Measurements from ENCODE around the gene NEK3. TPM values are rescaled to one million over a fixed set of nuclear protein-coding genes. Genes with fewer than 3 reads are reported as not detected.

NEK3 gene
- polyA plus RNA-seq, 1 donor from 2014 or later, result 61.0 TPM

- TF ChIP-seq POLR2AphosphoS5 (IDR thresholded peaks at IDR 0.05) (no peak), SMC3 (conservative IDR thresholded peaks at IDR 0.05; ENCODE audit: poor library complexity) (no peak), EP300 (conservative IDR thresholded peaks at IDR 0.05; ENCODE audit: poor library complexity, severe bottlenecking) (no peak), MXI1 (conservative IDR thresholded peaks at IDR 0.05; ENCODE audit: poor library complexity, severe bottlenecking) (no peak), CTCF (IDR thresholded peaks at IDR 0.05; ENCODE audit: poor library complexity, severe bottlenecking) (no peak), TAF1 (IDR thresholded peaks at IDR 0.05; ENCODE audit: low read depth) (no peak), RAD21 (conservative IDR thresholded peaks at IDR 0.05) (no peak), EZH2 (IDR thresholded peaks at IDR 0.05; ENCODE audit: borderline replicate concordance, insufficient read depth, low read length, poor library complexity, severe bottlenecking) (no peak)
- TF ChIP-seq, protein P1, sequence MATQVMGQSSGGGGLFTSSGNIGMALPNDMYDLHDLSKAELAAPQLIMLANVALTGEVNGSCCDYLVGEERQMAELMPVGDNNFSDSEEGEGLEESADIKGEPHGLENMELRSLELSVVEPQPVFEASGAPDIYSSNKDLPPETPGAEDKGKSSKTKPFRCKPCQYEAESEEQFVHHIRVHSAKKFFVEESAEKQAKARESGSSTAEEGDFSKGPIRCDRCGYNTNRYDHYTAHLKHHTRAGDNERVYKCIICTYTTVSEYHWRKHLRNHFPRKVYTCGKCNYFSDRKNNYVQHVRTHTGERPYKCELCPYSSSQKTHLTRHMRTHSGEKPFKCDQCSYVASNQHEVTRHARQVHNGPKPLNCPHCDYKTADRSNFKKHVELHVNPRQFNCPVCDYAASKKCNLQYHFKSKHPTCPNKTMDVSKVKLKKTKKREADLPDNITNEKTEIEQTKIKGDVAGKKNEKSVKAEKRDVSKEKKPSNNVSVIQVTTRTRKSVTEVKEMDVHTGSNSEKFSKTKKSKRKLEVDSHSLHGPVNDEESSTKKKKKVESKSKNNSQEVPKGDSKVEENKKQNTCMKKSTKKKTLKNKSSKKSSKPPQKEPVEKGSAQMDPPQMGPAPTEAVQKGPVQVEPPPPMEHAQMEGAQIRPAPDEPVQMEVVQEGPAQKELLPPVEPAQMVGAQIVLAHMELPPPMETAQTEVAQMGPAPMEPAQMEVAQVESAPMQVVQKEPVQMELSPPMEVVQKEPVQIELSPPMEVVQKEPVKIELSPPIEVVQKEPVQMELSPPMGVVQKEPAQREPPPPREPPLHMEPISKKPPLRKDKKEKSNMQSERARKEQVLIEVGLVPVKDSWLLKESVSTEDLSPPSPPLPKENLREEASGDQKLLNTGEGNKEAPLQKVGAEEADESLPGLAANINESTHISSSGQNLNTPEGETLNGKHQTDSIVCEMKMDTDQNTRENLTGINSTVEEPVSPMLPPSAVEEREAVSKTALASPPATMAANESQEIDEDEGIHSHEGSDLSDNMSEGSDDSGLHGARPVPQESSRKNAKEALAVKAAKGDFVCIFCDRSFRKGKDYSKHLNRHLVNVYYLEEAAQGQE (IDR thresholded peaks at IDR 0.05; ENCODE audit: borderline replicate concordance), result no peak
- no peaks in the 10 kb centered on the region for H3K79me2 ChIP-seq (replicated peaks; ENCODE audit: insufficient read depth, low read length)
- H3K4me3 ChIP-seq (ENCODE audit: low read length), result no peak overlapping the region
- peaks cover 8% of the 10 kb centered on the region for H3K36me3 ChIP-seq (ENCODE audit: insufficient read depth, low read length)
- no peak overlapping the region for H3K9ac ChIP-seq (ENCODE audit: low read length)
- H2AFZ ChIP-seq (ENCODE audit: low read depth, low read length), result no peak overlapping the region
- H3K9me3 ChIP-seq (ENCODE audit: low read length), result no peaks in the 10 kb centered on the region
- no peak overlapping the region for H3K27ac ChIP-seq (ENCODE audit: low read length)
- H4K20me1 ChIP-seq (ENCODE audit: insufficient read depth), result no peaks in the 10 kb centered on the region
- no peaks in the 10 kb centered on the region for H3F3A ChIP-seq (ENCODE audit: insufficient read depth, low read length, poor library complexity, severe bottlenecking)
- H3K27me3 ChIP-seq (ENCODE audit: insufficient read depth, low read depth, low read length), result no peaks in the 10 kb centered on the region
- H3K9me2 ChIP-seq (ENCODE audit: insufficient read depth, low read length), result no peaks in the 10 kb centered on the region
- no peak overlapping the region for H3K4me2 ChIP-seq (ENCODE audit: low read length)
Measured at GRCh38 chr13:52136763-52137162, 22.6 kb downstream of the NEK3 start.

GRCh38 chr13:52130641-52131040 is 28.8 kb downstream of the NEK3 start:
- TF ChIP-seq POLR2AphosphoS5 (IDR thresholded peaks at IDR 0.05) (no peak), EZH2 (IDR thresholded peaks at IDR 0.05; ENCODE audit: borderline replicate concordance, insufficient read depth, low read length, poor library complexity, severe bottlenecking) (no peak), MXI1 (conservative IDR thresholded peaks at IDR 0.05; ENCODE audit: poor library complexity, severe bottlenecking) (no peak), TAF1 (IDR thresholded peaks at IDR 0.05; ENCODE audit: low read depth) (no peak), EP300 (conservative IDR thresholded peaks at IDR 0.05; ENCODE audit: poor library complexity, severe bottlenecking) (no peak)
- TF ChIP-seq, protein P1 (IDR thresholded peaks at IDR 0.05; ENCODE audit: borderline replicate concordance), result no peak
- H4K20me1 ChIP-seq (ENCODE audit: insufficient read depth), result no peaks in the 10 kb centered on the region
- no peak overlapping the region for H3K9ac ChIP-seq (ENCODE audit: low read length)
- H3K27me3 ChIP-seq (ENCODE audit: insufficient read depth, low read depth, low read length), result peaks cover 15% of the 10 kb centered on the region
- no peaks in the 10 kb centered on the region for H3K9me3 ChIP-seq (ENCODE audit: low read length)
- H3K4me2 ChIP-seq (ENCODE audit: low read length), result no peak overlapping the region
- H3K9me2 ChIP-seq (ENCODE audit: insufficient read depth, low read length), result no peaks in the 10 kb centered on the region
- peaks cover 8% of the 10 kb centered on the region for H3K36me3 ChIP-seq (ENCODE audit: insufficient read depth, low read length)
- no peak overlapping the region for H2AFZ ChIP-seq (ENCODE audit: low read depth, low read length)
- peaks cover 3% of the 10 kb centered on the region for H3F3A ChIP-seq (ENCODE audit: insufficient read depth, low read length, poor library complexity, severe bottlenecking)
- no peak overlapping the region for H3K4me3 ChIP-seq (ENCODE audit: low read length)
- no peak overlapping the region for H3K27ac ChIP-seq (ENCODE audit: low read length)
- H3K79me2 ChIP-seq (replicated peaks; ENCODE audit: insufficient read depth, low read length), result no peaks in the 10 kb centered on the region
